SK-N-SH (cell line): ENCODE measurements around the gene CPNE4. TPM values are rescaled to one million over a fixed set of nuclear protein-coding genes. Genes with fewer than 3 reads are reported as not detected.

Experiments used
- CTCF ChIA-PET: fragments of 300-600, 350-600 bp; formaldehyde crosslinking; extraction: SDS; loops from one replicate; lab custom pipeline; 2021; lab: Yijun Ruan, JAX
- POLR2A ChIA-PET: fragments of 350-600 bp; sonication (Branson Sonifier 250); formaldehyde crosslinking; extraction: SDS; loops from one replicate; lab custom pipeline; 2020; ENCODE audit warnings: antibody characterized with exemption, inconsistent platforms; lab: Yijun Ruan, JAX
- DNase-seq: peaks from one replicate; pipeline ENCODE4 v3.0.0; 2012
- H2AFZ ChIP-seq: fragments of 200-600 bp; sonication (generic); 2 replicates; pipeline ENCODE4 v1.8.1; 2016; ENCODE audit warnings: antibody characterized with exemption, mild to moderate bottlenecking, low read depth
- H3F3A ChIP-seq: fragments of 200-600 bp; sonication (generic); replicated peaks from 2 replicates; pipeline ENCODE3; 2016; ENCODE audit warnings: antibody characterized with exemption, mild to moderate bottlenecking; ENCODE audit not compliant: insufficient read depth
- H3K27ac ChIP-seq, 2 experiments: fragments of 200-500 bp in 1 of 2; fragments of 200-600 bp in 1 of 2; sonication (Bioruptor generic) in 1 of 2; sonication (generic), shearing (Covaris generic) in 1 of 2; 2 replicates each; pipeline versions ENCODE4 v1.5.1 to v1.6.1; 2014 to 2016; ENCODE audit warnings: low read depth in 2 of 2, inconsistent platforms in 1 of 2, low read length in 1 of 2, mild to moderate bottlenecking in 1 of 2, mixed read lengths in 1 of 2
- H3K27me3 ChIP-seq: fragments of 200-600 bp; sonication (generic), shearing (Covaris generic); 2 replicates; pipeline ENCODE4 v1.6.1; 2016; ENCODE audit warnings: mixed run types; ENCODE audit not compliant: insufficient read depth
- H3K36me3 ChIP-seq, 2 experiments: fragments of 200-500 bp in 1 of 2; fragments of 200-600 bp in 1 of 2; sonication (Bioruptor generic) in 1 of 2; sonication (generic) in 1 of 2; replicated peaks in 1 of 2; 2 replicates each; pipeline versions ENCODE3 to v1.5.1; 2014 to 2016; ENCODE audit warnings: low read length in 1 of 2, mild to moderate bottlenecking in 1 of 2; ENCODE audit not compliant: insufficient read depth in 2 of 2, control insufficient read depth in 1 of 2
- H3K4me1 ChIP-seq, 2 experiments: fragments of 200-500 bp in 1 of 2; fragments of 200-600 bp in 1 of 2; sonication (Bioruptor generic) in 1 of 2; sonication (generic), shearing (Covaris generic) in 1 of 2; 2 replicates each; pipeline versions ENCODE4 v1.5.1 to v1.6.1; 2014 to 2016; ENCODE audit warnings: low read depth in 1 of 2, low read length in 1 of 2, mixed run types in 1 of 2; ENCODE audit not compliant: insufficient read depth in 2 of 2, control insufficient read depth in 1 of 2
- H3K4me2 ChIP-seq: fragments of 200-600 bp; sonication (generic), shearing (Covaris generic); 2 replicates; pipeline ENCODE4 v1.6.1; 2017; ENCODE audit warnings: mixed run types
- H3K4me3 ChIP-seq, 2 experiments: fragments of 200-500 bp in 1 of 2; fragments of 200-600 bp in 1 of 2; sonication (Bioruptor generic) in 1 of 2; sonication (generic), shearing (Covaris generic) in 1 of 2; 2 replicates each; pipeline versions ENCODE4 v1.5.1 to v1.8.1; 2014 to 2016; ENCODE audit warnings: low read depth in 2 of 2, inconsistent platforms in 1 of 2, low read length in 1 of 2, mild to moderate bottlenecking in 1 of 2, mixed read lengths in 1 of 2, moderate library complexity in 1 of 2
- H3K79me2 ChIP-seq: fragments of 200-600 bp; sonication (generic); 2 replicates; pipeline ENCODE4 v1.8.1; 2017; ENCODE audit warnings: mild to moderate bottlenecking; ENCODE audit not compliant: insufficient read depth
- H3K9ac ChIP-seq: fragments of 200-600 bp; sonication (generic); 2 replicates; pipeline ENCODE4 v1.6.1; 2017; ENCODE audit warnings: mixed run types
- H3K9me2 ChIP-seq: fragments of 200-600 bp; sonication (generic); 2 replicates; pipeline ENCODE4 v1.6.1; 2017; ENCODE audit warnings: mixed run types
- H3K9me3 ChIP-seq: fragments of 200-600 bp; sonication (generic); 2 replicates; pipeline ENCODE4 v1.6.1; 2017; ENCODE audit warnings: mixed run types, mild to moderate bottlenecking, moderate library complexity
- H4K20me1 ChIP-seq: fragments of 200-600 bp; sonication (generic); 2 replicates; pipeline ENCODE4 v1.6.1; 2017; ENCODE audit warnings: mild to moderate bottlenecking, mixed run types; ENCODE audit not compliant: insufficient read depth
- ELF1 ChIP-seq: IDR thresholded peaks from 2 replicates; pipeline ENCODE4 v1.4.0; 2012
- EP300 ChIP-seq, 2 experiments: IDR thresholded peaks; 2 replicates each; pipeline versions ENCODE4 v1.4.0 to v1.6.1; 2012; ENCODE audit warnings: borderline replicate concordance in 1 of 2, low read depth in 1 of 2, low read length in 1 of 2
- EZH2phosphoT487 ChIP-seq: fragments of 200-600 bp; sonication (generic); IDR thresholded peaks from 2 replicates; pipeline ENCODE4 v1.6.1; 2017; ENCODE audit warnings: low read depth, mixed run types, mild to moderate bottlenecking, antibody characterized with exemption, moderate library complexity, borderline replicate concordance
- FOSL2 ChIP-seq: IDR thresholded peaks from 2 replicates; pipeline ENCODE4 v1.4.0; 2012; ENCODE audit warnings: low read depth, mild to moderate bottlenecking, moderate library complexity, borderline replicate concordance
- GABPA ChIP-seq: IDR thresholded peaks from 2 replicates; pipeline ENCODE4 v1.4.0; 2012; ENCODE audit warnings: low read depth, mild to moderate bottlenecking
- MXI1 ChIP-seq: IDR thresholded peaks from 2 replicates; pipeline ENCODE4 v1.6.1; 2012; ENCODE audit warnings: mild to moderate bottlenecking, low read depth, low read length, improper control_type of control experiment
- NRF1 ChIP-seq: IDR thresholded peaks from 2 replicates; pipeline ENCODE4 v1.6.1; 2012; ENCODE audit warnings: low read depth, mild to moderate bottlenecking, low read length
- SIN3A ChIP-seq: IDR thresholded peaks from 2 replicates; pipeline ENCODE4 v1.6.1; 2012; ENCODE audit warnings: low read depth, mild to moderate bottlenecking, low read length, moderate library complexity, borderline replicate concordance
- SMC3 ChIP-seq: IDR thresholded peaks from 2 replicates; pipeline ENCODE4 v1.6.1; 2012; ENCODE audit warnings: low read depth, low read length, improper control_type of control experiment
- TEAD4 ChIP-seq: IDR thresholded peaks from 2 replicates; pipeline ENCODE4 v1.4.0; 2012; ENCODE audit warnings: mild to moderate bottlenecking, borderline replicate concordance; ENCODE audit not compliant: insufficient read depth
- WGBS: methylation state at CpG from one replicate; pipeline ENCODE4 v1.1.6; 2017; ENCODE audit warnings: low lambda C conversion rate; 5-methylcytosine and 5-hydroxymethylcytosine counted together
- polyA plus RNA-seq, 3 experiments: library from polyadenylated mRNA; depleted of rRNA; stranded (reverse); fragments of >200 nt; gene quantifications; 2 replicates each; pipeline ENCODE4 v1.2.3, GENCODE V29; 2012
- TF ChIP-seq, protein P1 (sequence below): fragments of 200-600 bp; sonication (generic); IDR thresholded peaks from 2 replicates; pipeline ENCODE4 v1.6.1; 2017; ENCODE audit warnings: antibody characterized with exemption, mild to moderate bottlenecking, moderate library complexity
- TF ChIP-seq, protein P2 (sequence below): fragments of 150-350 bp; IDR thresholded peaks from 2 replicates; pipeline ENCODE4 v1.6.1; 2017; ENCODE audit warnings: antibody characterized with exemption, low read length, low read depth, borderline replicate concordance
- TF ChIP-seq, protein P3 (sequence below): IDR thresholded peaks from 2 replicates; pipeline ENCODE4 v1.4.0; 2012; ENCODE audit warnings: low read depth, borderline replicate concordance

Gene CPNE4
- polyA plus RNA-seq, 1 of the 3 experiments (the other 2 are of a cell fraction) = not detected

DNA sequence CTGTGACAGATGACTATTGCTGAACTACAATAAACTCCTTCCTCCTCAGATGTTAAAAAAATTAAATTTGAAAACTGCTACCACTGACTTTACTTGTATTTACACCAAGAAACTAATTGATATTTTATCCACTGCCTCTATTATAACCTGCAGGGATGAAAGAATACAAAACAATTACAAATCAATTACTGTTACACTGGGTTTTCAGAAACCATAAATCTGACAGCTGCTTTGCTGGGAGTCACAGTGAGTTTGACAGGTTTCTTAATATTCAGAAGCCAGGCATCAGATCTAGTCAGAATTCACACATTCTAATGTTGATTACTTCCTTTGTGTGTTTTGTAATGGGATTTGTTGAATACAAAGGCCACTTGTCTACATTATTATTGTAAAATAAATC, 279.4 kb downstream of the CPNE4 start:
- no peak for DNase-seq
- Histone ChIP-seq H3K79me2 (no peaks in the 10 kb centered on the region), H2AFZ (no peak overlapping the region), H3K4me2 (no peak overlapping the region), H3K27ac (no peak overlapping the region), H3K4me3 (no peak overlapping the region), H3K36me3 (no peaks in the 10 kb centered on the region), H3F3A (no peaks in the 10 kb centered on the region), H3K9me2 (no peaks in the 10 kb centered on the region), H3K9ac (no peak overlapping the region), H3K27me3 (no peaks in the 10 kb centered on the region), H4K20me1 (no peaks in the 10 kb centered on the region), H3K4me1 (no peaks in the 10 kb centered on the region), H3K9me3 (no peaks in the 10 kb centered on the region; the same call in 1 of the 2 replicates)
- ChIA-PET POLR2A (no interaction called here), CTCF (no interaction called here)
- TF ChIP-seq TEAD4 (no peak), FOSL2 (no peak), ELF1 (no peak), GABPA (no peak), SIN3A (no peak), EP300 (IDR thresholded peaks at IDR 0.05; ENCODE audit: borderline replicate concordance in 1 of 2, low read depth in 1 of 2, low read length in 1 of 2) (no peak), EZH2phosphoT487 (no peak)

DNA sequence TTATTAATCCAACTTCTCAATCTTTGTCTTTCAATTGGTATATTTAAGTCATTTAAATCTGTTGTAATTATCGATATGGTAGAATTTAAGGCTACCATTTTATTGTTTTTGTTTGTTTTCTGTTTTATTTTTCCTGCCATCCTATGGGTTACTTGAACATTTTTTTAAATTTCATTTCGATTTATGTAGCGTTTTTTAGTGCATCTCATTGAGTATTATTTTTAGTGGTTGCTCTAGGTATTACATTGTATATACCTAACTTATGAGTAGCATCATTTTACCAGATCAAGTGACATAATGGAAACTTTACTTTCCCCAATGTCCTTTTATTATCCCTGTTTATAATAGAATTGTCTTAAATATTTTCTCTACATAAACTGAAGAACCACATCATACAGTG, 284.6 kb downstream of the CPNE4 start:
- no peak overlapping the region for H2AFZ ChIP-seq
- H3K27ac ChIP-seq = no peak overlapping the region
- WGBS = 46% methylated on average over 3 of the region's 3 CpGs
- H3K79me2 ChIP-seq = no peaks in the 10 kb centered on the region
- H3K4me3 ChIP-seq = no peak overlapping the region; a peak in 1 of 4 replicates
- ChIA-PET POLR2A (no interaction called here), CTCF (no interaction called here)
- no peaks in the 10 kb centered on the region for H3F3A ChIP-seq
- H3K9me3 ChIP-seq = no peaks in the 10 kb centered on the region; the same call in 1 of the 2 replicates
- no peaks in the 10 kb centered on the region for H4K20me1 ChIP-seq
- H3K27me3 ChIP-seq = no peaks in the 10 kb centered on the region
- no peak overlapping the region for H3K9ac ChIP-seq
- no peaks in the 10 kb centered on the region for H3K36me3 ChIP-seq
- no peaks in the 10 kb centered on the region for H3K9me2 ChIP-seq
- DNase-seq = no peak
- H3K4me2 ChIP-seq = no peak overlapping the region
- H3K4me1 ChIP-seq = no peaks in the 10 kb centered on the region; a peak in 1 of 4 replicates
- TF ChIP-seq, protein P1, sequence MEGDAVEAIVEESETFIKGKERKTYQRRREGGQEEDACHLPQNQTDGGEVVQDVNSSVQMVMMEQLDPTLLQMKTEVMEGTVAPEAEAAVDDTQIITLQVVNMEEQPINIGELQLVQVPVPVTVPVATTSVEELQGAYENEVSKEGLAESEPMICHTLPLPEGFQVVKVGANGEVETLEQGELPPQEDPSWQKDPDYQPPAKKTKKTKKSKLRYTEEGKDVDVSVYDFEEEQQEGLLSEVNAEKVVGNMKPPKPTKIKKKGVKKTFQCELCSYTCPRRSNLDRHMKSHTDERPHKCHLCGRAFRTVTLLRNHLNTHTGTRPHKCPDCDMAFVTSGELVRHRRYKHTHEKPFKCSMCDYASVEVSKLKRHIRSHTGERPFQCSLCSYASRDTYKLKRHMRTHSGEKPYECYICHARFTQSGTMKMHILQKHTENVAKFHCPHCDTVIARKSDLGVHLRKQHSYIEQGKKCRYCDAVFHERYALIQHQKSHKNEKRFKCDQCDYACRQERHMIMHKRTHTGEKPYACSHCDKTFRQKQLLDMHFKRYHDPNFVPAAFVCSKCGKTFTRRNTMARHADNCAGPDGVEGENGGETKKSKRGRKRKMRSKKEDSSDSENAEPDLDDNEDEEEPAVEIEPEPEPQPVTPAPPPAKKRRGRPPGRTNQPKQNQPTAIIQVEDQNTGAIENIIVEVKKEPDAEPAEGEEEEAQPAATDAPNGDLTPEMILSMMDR = peak; percentile 22; the same call in 1 of the 2 replicates
- TF ChIP-seq NRF1 (no peak), MXI1 (no peak), SMC3 (no peak)
- TF ChIP-seq, protein P2, sequence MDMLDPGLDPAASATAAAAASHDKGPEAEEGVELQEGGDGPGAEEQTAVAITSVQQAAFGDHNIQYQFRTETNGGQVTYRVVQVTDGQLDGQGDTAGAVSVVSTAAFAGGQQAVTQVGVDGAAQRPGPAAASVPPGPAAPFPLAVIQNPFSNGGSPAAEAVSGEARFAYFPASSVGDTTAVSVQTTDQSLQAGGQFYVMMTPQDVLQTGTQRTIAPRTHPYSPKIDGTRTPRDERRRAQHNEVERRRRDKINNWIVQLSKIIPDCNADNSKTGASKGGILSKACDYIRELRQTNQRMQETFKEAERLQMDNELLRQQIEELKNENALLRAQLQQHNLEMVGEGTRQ = no peak
- TF ChIP-seq, protein P3, sequence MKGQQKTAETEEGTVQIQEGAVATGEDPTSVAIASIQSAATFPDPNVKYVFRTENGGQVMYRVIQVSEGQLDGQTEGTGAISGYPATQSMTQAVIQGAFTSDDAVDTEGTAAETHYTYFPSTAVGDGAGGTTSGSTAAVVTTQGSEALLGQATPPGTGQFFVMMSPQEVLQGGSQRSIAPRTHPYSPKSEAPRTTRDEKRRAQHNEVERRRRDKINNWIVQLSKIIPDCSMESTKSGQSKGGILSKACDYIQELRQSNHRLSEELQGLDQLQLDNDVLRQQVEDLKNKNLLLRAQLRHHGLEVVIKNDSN = no peak
